Sigmoid colon (tissue), 4 donors: ENCODE results near the gene EBF4.

ENCODE experiments used
- CTCF ChIP-seq, 4 experiments: fragments of 450-650 bp in 3 of 4; fragments of 200-600 bp in 1 of 4; IDR thresholded peaks; one replicate each; pipeline ENCODE4 v1.5.1; 2016 to 2019; ENCODE audit warnings: antibody characterized with exemption in 4 of 4, mild to moderate bottlenecking in 3 of 4, moderate library complexity in 2 of 4
- EP300 ChIP-seq, 4 donors: sonication (generic); formaldehyde crosslinking; IDR thresholded peaks; one replicate each; pipeline ENCODE4 v1.6.1; 2017; ENCODE audit warnings: antibody characterized with exemption in 4 of 4
- POLR2AphosphoS5 ChIP-seq, 4 donors: sonication (generic); formaldehyde crosslinking; IDR thresholded peaks; one replicate each; pipeline ENCODE4 v1.6.1; 2017; ENCODE audit warnings: antibody characterized with exemption in 4 of 4

GRCh38 chr20:2755451-2756055 is 63.0 kb downstream of the EBF4 start:
- TF ChIP-seq CTCF (IDR thresholded peaks at IDR 0.05): no peak
- TF ChIP-seq EP300 (IDR thresholded peaks at IDR 0.05): no peak
- no peak for TF ChIP-seq POLR2AphosphoS5 (IDR thresholded peaks at IDR 0.05)
